Heart left ventricle (tissue), 16 donors: Measurements from ENCODE around the gene NTM. TPM values are rescaled to one million over a fixed set of nuclear protein-coding genes. Genes with fewer than 3 reads are reported as not detected.

Source experiments
- ATAC-seq, 4 donors: fragments of 200-7000 bp; cut with Tn5 transposase; one replicate each; pipeline ENCODE4 v1.9.1; 2020 to 2022; ENCODE audit warnings: moderate library complexity in 4 of 4, mild to moderate bottlenecking in 3 of 4, moderate number of reproducible peaks in 1 of 4
- DNase-seq, 5 donors: peaks; one replicate each; pipeline ENCODE4 v3.0.0-alpha.2; 2020
- H3K27ac ChIP-seq, 12 donors: fragments of 200-600 bp; sonication (generic) in 4 of 12; one replicate each; pipeline versions ENCODE4 v1.5.0 to v1.8.0; 2016 to 2022; ENCODE audit warnings: mild to moderate bottlenecking in 2 of 12
- H3K27me3 ChIP-seq, 9 donors: fragments of 200-600 bp; sonication (generic) in 2 of 9; one replicate each; pipeline versions ENCODE4 v1.5.1 to v1.8.0; 2016 to 2022; ENCODE audit warnings: mild to moderate bottlenecking in 3 of 9
- H3K36me3 ChIP-seq, 9 donors: fragments of 200-600 bp; sonication (generic) in 2 of 9; one replicate each; pipeline versions ENCODE4 v1.5.0 to v1.8.0; 2018 to 2022; ENCODE audit warnings: mild to moderate bottlenecking in 2 of 9
- H3K4me1 ChIP-seq, 12 donors: fragments of 200-600 bp; sonication (generic) in 4 of 12; one replicate each; pipeline versions ENCODE4 v1.5.0 to v1.8.0; 2016 to 2022; ENCODE audit warnings: mild to moderate bottlenecking in 3 of 12
- H3K4me3 ChIP-seq, 12 donors: fragments of 200-600 bp; sonication (generic) in 4 of 12; one replicate each; pipeline versions ENCODE4 v1.5.0 to v1.8.0; 2017 to 2022; ENCODE audit warnings: mild to moderate bottlenecking in 9 of 12, moderate library complexity in 4 of 12
- H3K9me3 ChIP-seq, 12 donors: fragments of 200-600 bp; sonication (generic) in 4 of 12; one replicate each; pipeline versions ENCODE4 v1.5.0 to v1.8.0; 2016 to 2022; ENCODE audit warnings: mild to moderate bottlenecking in 1 of 12
- CTCF ChIP-seq, 12 donors: fragments of 200-600 bp; sonication (generic) in 4 of 12; IDR thresholded peaks; one replicate each; pipeline versions ENCODE4 v1.5.0 to v1.8.0; 2018 to 2022; ENCODE audit warnings: antibody characterized with exemption in 12 of 12, mild to moderate bottlenecking in 5 of 12
- POLR2A ChIP-seq, 2 donors: fragments of 450-650 bp; IDR thresholded peaks; one replicate each; pipeline ENCODE4 v1.6.1; 2017; ENCODE audit warnings: antibody characterized with exemption in 2 of 2, mild to moderate bottlenecking in 2 of 2, moderate library complexity in 2 of 2
- WGBS, 4 donors: extraction: QIAGEN DNeasy Blood & Tissue Kit in 2 of 4; methylation state at CpG; one replicate each; pipeline versions ENCODE4 v1.1.5 to v1.1.7; 2013 to 2018; 5-methylcytosine and 5-hydroxymethylcytosine counted together
- intact Hi-C, 10 donors: fragments of 100-400 bp; cut with DNase I; formaldehyde crosslinking; loops; one replicate each; pipeline versions ENCODE4 v1.11.1 to v1.14.2; 2022
- polyA plus RNA-seq, 2 donors: library from polyadenylated mRNA; stranded (reverse); fragments of 200-250 nt; gene quantifications; one replicate each; pipeline ENCODE4 v1.2.3, GENCODE V29; 2013
- total RNA-seq, 9 donors: library from RNA; depleted of rRNA in 2 of 9; stranded (reverse); fragments of >200 nt in 2 of 9; fragmentation: NEBNext Ultra II Directional in 3 of 9; extraction: Animal tissue kit (Norgen Biotek cat#: 25700) in 3 of 9; gene quantifications; one replicate each; pipeline versions ENCODE4 v1.1.0 to v1.2.4, GENCODE V29; 2016 to 2023
- donor health status: ischemic (EF 13 %, LVEDD 7.1; RV severe dilation, severe dysfunction).
- donor health status: healthy with polysubstance abuse.
- donor health status: DM: no; HTN: yes; CAD: no.
- donor health status: DM: no; HTN: no; CAD: no.
- donor health status: ischemic (EF 25% LVEDD 6.9; RV normal size, moderate dysfunction).
- donor health status: ischemic (EF 25% LVEDD 5.7; RV mildly dilated, moderate dysfunction).
- donor health status: healthy.
- donor health status: DM: yes; HTN: yes; CAD: no.
- donor health status: ischemic (EF 35%, LVEDD 5.7; RV mildly dilated, moderate dysfunction).
- donor health status: nonischemic (EF 11% LVEDD 7.7; RV severe dilation, severe dysfunction).
- donor health status: DM: yes; HTN: yes; CAD: no.
- donor health status: PGD.
- donor health status: ischemic (EF 29% LVEDD 5.4; RV normal size, mild dysfunction).
- donor health status: nonischemic (EF 23%, LVEDD 6.1; RV moderate dilation, normal function).

The NTM gene
- total and polyA plus RNA-seq, 11 donors = 0.40 to 7.7 (median 1.5) TPM

- 68 to 76% (median 72%) methylated on average over 3 of the region's 3 CpGs for WGBS, 4 donors
Observed at GRCh38 chr11:131661132-131661531, 290.7 kb downstream of the NTM start.

GRCh38 chr11:131662317-131662972, 292.0 kb downstream of the NTM start:
- 73 to 78% (median 74%) methylated on average over 13 of the region's 13 CpGs for WGBS, 4 donors
- H3K27me3 ChIP-seq = peaks cover 0 to 14% (median 0%) of the 10 kb centered on the region in 9 donors
- H3K9me3 ChIP-seq = no peaks in the 10 kb centered on the region
- no peak for DNase-seq
- no peak overlapping the region for H3K4me3 ChIP-seq
- no peaks in the 10 kb centered on the region for H3K36me3 ChIP-seq
- no peak for TF ChIP-seq POLR2A (IDR thresholded peaks at IDR 0.05)
- no peak for TF ChIP-seq CTCF (IDR thresholded peaks at IDR 0.05)
- intact Hi-C loops = loop anchor here in 1 of 10 donors (10.0 kb wide), 1 partner anchor 78 kb away; no protein-coding TSS in a partner anchor
- ATAC-seq = no peak
- no peaks in the 10 kb centered on the region for H3K4me1 ChIP-seq
- H3K27ac ChIP-seq = no peak overlapping the region

More at GRCh38 chr11:131661132-131661531, 290.7 kb downstream of the NTM start:
- TF ChIP-seq CTCF (IDR thresholded peaks at IDR 0.05) = no peak
- TF ChIP-seq POLR2A (IDR thresholded peaks at IDR 0.05) = no peak
- no peak for DNase-seq
- intact Hi-C loops = loop anchor here in 1 of 10 donors (10.0 kb wide), 1 partner anchor 76 kb away; no protein-coding TSS in a partner anchor
- no peak overlapping the region for H3K4me3 ChIP-seq
- no peak for ATAC-seq
- no peak overlapping the region for H3K27ac ChIP-seq
- H3K4me1 ChIP-seq = no peaks in the 10 kb centered on the region
- peaks cover 0 to 14% (median 2%) of the 10 kb centered on the region in 9 donors for H3K27me3 ChIP-seq
- no peaks in the 10 kb centered on the region for H3K9me3 ChIP-seq
- H3K36me3 ChIP-seq = no peaks in the 10 kb centered on the region

- no peak for DNase-seq
- no peaks in the 10 kb centered on the region for H3K4me1 ChIP-seq
- no peak for ATAC-seq
- no peaks in the 10 kb centered on the region for H3K36me3 ChIP-seq
- H3K27me3 ChIP-seq = peaks cover 0 to 10% (median 0%) of the 10 kb centered on the region in 9 donors
- TF ChIP-seq CTCF (IDR thresholded peaks at IDR 0.05) = no peak
- no peak for TF ChIP-seq POLR2A (IDR thresholded peaks at IDR 0.05)
- H3K27ac ChIP-seq = no peak overlapping the region
- no peak overlapping the region for H3K4me3 ChIP-seq
- intact Hi-C loops = loop anchor here in 1 of 10 donors (10.0 kb wide), 1 partner anchor 78 kb away; no protein-coding TSS in a partner anchor
- WGBS, 4 donors = 82 to 89% (median 84%) methylated on average over 9 of the region's 9 CpGs
- no peaks in the 10 kb centered on the region for H3K9me3 ChIP-seq
Observed at GRCh38 chr11:131662993-131663392, 292.6 kb downstream of the NTM start.

GRCh38 chr11:131663405-131664200, 293.2 kb downstream of the NTM start:
- no peaks in the 10 kb centered on the region for H3K9me3 ChIP-seq
- DNase-seq (no peak), ATAC-seq (no peak)
- H3K27ac ChIP-seq = no peak overlapping the region
- peaks cover 0 to 12% (median 0%) of the 10 kb centered on the region in 9 donors for H3K27me3 ChIP-seq
- intact Hi-C loops = loop anchor here in 1 of 10 donors (10.0 kb wide), 1 partner anchor 79 kb away; no protein-coding TSS in a partner anchor
- no peaks in the 10 kb centered on the region for H3K36me3 ChIP-seq
- WGBS, 4 donors = 79 to 85% (median 80%) methylated on average over 10 of the region's 10 CpGs
- no peaks in the 10 kb centered on the region for H3K4me1 ChIP-seq
- no peak overlapping the region for H3K4me3 ChIP-seq
- TF ChIP-seq POLR2A (IDR thresholded peaks at IDR 0.05) = no peak
- no peak for TF ChIP-seq CTCF (IDR thresholded peaks at IDR 0.05)
